Measurements from ENCODE around the gene HBE1. TPM values are rescaled to one million over a fixed set of nuclear protein-coding genes. Genes with fewer than 3 reads are reported as not detected.

Gene HBE1
- total and polyA plus RNA-seq, 10 donors = 0.21 to 1.8 (median 0.37) TPM; not detected in 5

DNA sequence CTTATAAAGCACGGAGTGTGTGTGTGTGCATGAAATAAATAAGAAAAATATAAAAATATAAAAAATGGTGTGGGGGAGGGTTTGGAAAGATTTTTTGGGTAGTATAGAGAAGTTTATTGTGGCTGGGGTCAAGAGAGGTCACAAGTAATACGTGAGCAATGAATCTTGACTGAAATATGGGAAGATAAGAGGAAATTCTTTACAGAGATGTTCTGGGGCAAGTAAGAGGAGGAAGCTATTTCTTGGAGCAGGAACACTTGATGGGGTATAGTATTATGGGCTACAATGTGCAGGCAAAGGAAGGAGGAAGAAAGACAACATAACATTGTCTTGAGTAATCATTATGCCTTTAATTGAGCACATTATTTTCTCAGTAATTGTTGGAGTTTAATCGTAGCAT is 37.6 kb downstream of the HBE1 start:
- H3K4me3 ChIP-seq = no peak overlapping the region
- no peak for DNase-seq
- no peaks in the 10 kb centered on the region for H3K9me3 ChIP-seq
- 56 to 71% (median 63%) methylated on average over 3 of the region's 3 CpGs for WGBS, 5 donors
- intact Hi-C loops (cut with DNase I; ENCODE audit: low total_unique reads) = no loop called here
- no peaks in the 10 kb centered on the region for H3K27me3 ChIP-seq (replicated peaks in 1 of 7)
- no peaks in the 10 kb centered on the region for H3K36me3 ChIP-seq
- no peak overlapping the region for H3K27ac ChIP-seq
- H3K4me1 ChIP-seq = no peaks in the 10 kb centered on the region
- TF ChIP-seq POLR2AphosphoS5 (IDR thresholded peaks at IDR 0.05) = no peak
- TF ChIP-seq, protein P1, sequence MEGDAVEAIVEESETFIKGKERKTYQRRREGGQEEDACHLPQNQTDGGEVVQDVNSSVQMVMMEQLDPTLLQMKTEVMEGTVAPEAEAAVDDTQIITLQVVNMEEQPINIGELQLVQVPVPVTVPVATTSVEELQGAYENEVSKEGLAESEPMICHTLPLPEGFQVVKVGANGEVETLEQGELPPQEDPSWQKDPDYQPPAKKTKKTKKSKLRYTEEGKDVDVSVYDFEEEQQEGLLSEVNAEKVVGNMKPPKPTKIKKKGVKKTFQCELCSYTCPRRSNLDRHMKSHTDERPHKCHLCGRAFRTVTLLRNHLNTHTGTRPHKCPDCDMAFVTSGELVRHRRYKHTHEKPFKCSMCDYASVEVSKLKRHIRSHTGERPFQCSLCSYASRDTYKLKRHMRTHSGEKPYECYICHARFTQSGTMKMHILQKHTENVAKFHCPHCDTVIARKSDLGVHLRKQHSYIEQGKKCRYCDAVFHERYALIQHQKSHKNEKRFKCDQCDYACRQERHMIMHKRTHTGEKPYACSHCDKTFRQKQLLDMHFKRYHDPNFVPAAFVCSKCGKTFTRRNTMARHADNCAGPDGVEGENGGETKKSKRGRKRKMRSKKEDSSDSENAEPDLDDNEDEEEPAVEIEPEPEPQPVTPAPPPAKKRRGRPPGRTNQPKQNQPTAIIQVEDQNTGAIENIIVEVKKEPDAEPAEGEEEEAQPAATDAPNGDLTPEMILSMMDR (IDR thresholded peaks at IDR 0.05 in 8 of 11, conservative IDR thresholded peaks at IDR 0.05 in 3 of 11) = no peak
- no peak for TF ChIP-seq POLR2A (IDR thresholded peaks at IDR 0.05)

DNA sequence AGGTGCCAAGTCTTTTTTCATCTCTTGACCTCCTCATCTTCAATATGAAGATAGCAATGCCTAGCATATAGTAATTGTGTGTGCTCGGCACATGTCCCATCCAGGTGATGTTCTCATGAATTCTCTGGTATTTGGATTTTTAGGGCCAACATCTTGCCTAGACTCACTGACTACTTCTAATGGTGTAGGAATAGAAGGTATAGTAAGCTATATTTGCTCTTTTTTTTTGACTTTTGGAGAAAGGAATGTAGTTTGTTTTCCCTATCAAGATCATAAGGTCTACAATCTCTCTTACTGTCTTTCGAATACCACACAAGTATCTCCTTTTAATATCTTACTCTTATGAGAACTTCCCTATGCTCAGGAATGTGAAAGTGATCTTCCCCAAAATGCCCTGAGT is 38.6 kb downstream of the HBE1 start:
- Histone ChIP-seq H3K27ac (no peak overlapping the region), H3K9me3 (no peaks in the 10 kb centered on the region), H3K36me3 (no peaks in the 10 kb centered on the region), H3K27me3 (replicated peaks in 1 of 7) (no peaks in the 10 kb centered on the region), H3K4me3 (no peak overlapping the region), H3K4me1 (no peaks in the 10 kb centered on the region)
- intact Hi-C loops (cut with DNase I; ENCODE audit: low total_unique reads) = no loop called here
- TF ChIP-seq, protein P1 (IDR thresholded peaks at IDR 0.05 in 8 of 11, conservative IDR thresholded peaks at IDR 0.05 in 3 of 11) = no peak
- TF ChIP-seq POLR2AphosphoS5 (IDR thresholded peaks at IDR 0.05) (no peak), POLR2A (IDR thresholded peaks at IDR 0.05) (no peak)
- WGBS, 5 donors = 78 to 91% (median 82%) methylated on average over 2 of the region's 2 CpGs
- no peak for DNase-seq

DNA sequence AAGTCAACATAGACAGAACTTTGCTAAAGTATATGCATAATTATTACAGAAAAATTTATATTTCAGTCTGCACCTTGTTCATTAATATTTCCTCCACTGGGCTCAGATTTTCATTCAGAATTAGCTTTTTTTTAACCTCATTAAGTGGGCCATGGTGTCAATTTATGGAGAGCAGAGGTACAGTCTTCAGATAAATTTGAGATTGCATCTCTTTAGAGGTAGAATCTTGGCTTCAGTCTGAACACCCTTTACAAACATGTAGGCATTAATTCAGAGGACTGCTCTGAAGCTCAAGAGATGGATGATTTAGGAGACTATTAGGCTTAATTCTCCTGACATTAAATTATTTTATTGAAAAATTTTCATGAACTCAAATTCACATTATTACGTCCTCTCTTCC is 39.5 kb downstream of the HBE1 start:
- Histone ChIP-seq H3K9me3 (no peaks in the 10 kb centered on the region), H3K4me3 (no peak overlapping the region), H3K27me3 (replicated peaks in 1 of 7) (no peaks in the 10 kb centered on the region), H3K36me3 (no peaks in the 10 kb centered on the region), H3K4me1 (no peaks in the 10 kb centered on the region), H3K27ac (no peak overlapping the region)
- intact Hi-C loops (cut with DNase I; ENCODE audit: low total_unique reads) = no loop called here
- 84 to 93% (median 91%) methylated on average over 1 of the region's 1 CpG for WGBS, 5 donors
- DNase-seq = no peak
- TF ChIP-seq POLR2AphosphoS5 (IDR thresholded peaks at IDR 0.05) (no peak), POLR2A (IDR thresholded peaks at IDR 0.05) (no peak)
- TF ChIP-seq, protein P1 (IDR thresholded peaks at IDR 0.05 in 8 of 11, conservative IDR thresholded peaks at IDR 0.05 in 3 of 11) = no peak

DNA sequence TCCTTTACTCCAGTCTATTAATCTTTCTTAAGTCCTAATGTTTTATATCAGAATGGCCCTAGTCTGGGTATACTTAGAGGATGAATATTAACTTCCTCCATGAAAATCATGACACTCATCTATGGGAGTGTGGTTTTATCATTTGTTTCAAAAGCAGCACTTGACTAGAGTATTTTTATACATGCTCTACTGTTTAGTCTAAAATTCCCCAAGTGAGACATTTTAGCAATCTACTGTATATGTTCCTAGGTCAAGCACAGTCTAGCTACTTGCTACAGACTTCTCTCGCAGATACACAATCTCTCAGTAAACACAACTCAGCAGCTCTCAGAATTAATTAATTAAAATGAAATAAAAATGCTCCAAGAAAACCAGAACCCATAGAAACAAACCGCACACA is 39.9 kb downstream of the HBE1 start:
- intact Hi-C loops (cut with DNase I; ENCODE audit: low total_unique reads) = no loop called here
- no peaks in the 10 kb centered on the region for H3K36me3 ChIP-seq
- DNase-seq = no peak
- TF ChIP-seq POLR2AphosphoS5 (IDR thresholded peaks at IDR 0.05) = no peak
- TF ChIP-seq, protein P1 (IDR thresholded peaks at IDR 0.05 in 8 of 11, conservative IDR thresholded peaks at IDR 0.05 in 3 of 11) = no peak
- TF ChIP-seq POLR2A (IDR thresholded peaks at IDR 0.05) = no peak
- no peak overlapping the region for H3K27ac ChIP-seq
- H3K27me3 ChIP-seq (replicated peaks in 1 of 7) = no peaks in the 10 kb centered on the region
- WGBS, 5 donors = 87 to 95% (median 90%) methylated on average over 2 of the region's 2 CpGs
- no peak overlapping the region for H3K4me3 ChIP-seq
- no peaks in the 10 kb centered on the region for H3K4me1 ChIP-seq
- H3K9me3 ChIP-seq = no peaks in the 10 kb centered on the region

All from spleen (tissue), 11 donors.